WI38 (cell line): ENCODE data around the gene MOCS1.

Experiments used
- H3K4me3 ChIP-seq: 2 replicates; pipeline ENCODE4 v1.5.1; 2011; ENCODE audit warnings: low read depth, mild to moderate bottlenecking, control low read depth, low read length
- CTCF ChIP-seq: IDR thresholded peaks from 2 replicates; pipeline ENCODE4 v1.5.1; 2012; ENCODE audit warnings: low read depth, mild to moderate bottlenecking, control low read depth, low read length

MOCS1 gene

GRCh38 chr6:39923861-39924260 lies 10.4 kb downstream of the MOCS1 start:
- H3K4me3 ChIP-seq: no peak overlapping the region
- no peak for TF ChIP-seq CTCF

DNA sequence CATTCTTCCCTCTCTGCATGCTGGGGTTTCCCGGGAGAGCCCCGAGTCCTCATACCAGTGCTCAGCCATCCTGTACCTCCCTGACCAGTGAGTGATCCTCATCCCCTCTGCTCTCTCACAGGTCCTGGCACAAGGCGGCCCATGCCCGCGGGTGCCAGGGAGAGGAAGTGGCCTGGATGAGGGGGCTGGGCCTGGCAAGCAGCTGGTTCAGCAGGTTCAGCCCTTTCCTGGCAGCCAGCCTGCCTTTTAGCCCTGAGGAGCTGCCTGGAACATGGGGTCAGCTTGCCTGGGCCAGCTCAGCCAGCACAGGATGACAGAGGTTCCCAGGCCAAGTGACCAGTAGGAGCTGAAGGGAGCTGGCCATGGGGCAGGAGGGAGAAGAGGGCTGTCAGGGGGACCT lies 10.9 kb downstream of the MOCS1 start:
- TF ChIP-seq CTCF: no peak

DNA sequence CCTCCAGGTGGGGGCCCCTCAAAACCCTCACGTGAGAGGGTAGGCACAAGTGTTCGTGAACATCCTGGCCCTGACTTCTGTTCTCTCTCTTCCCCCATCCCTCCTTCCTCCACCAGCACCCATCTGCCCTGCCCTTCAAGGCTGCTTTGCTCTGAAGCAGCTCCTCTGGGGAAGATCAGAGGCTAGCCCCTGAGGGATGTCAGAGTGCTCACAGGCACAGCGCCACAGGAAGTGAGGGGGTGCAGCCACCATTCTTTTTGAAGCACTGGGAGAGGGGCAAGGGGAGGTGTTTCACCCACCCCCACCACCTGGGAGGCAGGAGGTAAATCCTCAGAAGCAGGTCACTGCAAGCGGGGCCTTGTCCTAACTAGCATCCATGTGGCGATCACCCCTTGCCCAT lies 11.4 kb downstream of the MOCS1 start:
- H3K4me3 ChIP-seq: no peak overlapping the region
- TF ChIP-seq CTCF: no peak

More for the DNA sequence above, 10.9 kb downstream of the MOCS1 start:
- H3K4me3 ChIP-seq: no peak overlapping the region

DNA sequence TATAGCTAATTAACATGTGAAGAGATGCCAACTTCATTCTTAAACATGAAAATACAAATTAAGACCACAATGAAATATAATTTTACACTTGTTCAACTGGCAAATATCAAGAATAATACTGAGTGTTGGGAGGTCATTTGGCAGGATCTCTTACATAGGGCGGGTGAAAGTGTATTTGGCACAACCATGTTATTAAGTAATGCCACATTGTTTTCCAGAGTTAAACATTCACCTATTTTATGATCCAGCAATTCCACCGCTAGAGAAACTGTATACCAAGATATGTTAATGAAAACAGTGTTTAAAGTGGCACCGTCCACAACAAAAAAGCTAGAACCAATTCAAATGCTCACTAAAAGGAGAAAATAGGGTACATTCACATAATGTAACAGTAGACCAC lies 14.1 kb downstream of the MOCS1 start:
- H3K4me3 ChIP-seq: no peak overlapping the region
- no peak for TF ChIP-seq CTCF

GRCh38 chr6:39918831-39919230 lies 15.4 kb downstream of the MOCS1 start:
- TF ChIP-seq CTCF: no peak
- no peak overlapping the region for H3K4me3 ChIP-seq

DNA sequence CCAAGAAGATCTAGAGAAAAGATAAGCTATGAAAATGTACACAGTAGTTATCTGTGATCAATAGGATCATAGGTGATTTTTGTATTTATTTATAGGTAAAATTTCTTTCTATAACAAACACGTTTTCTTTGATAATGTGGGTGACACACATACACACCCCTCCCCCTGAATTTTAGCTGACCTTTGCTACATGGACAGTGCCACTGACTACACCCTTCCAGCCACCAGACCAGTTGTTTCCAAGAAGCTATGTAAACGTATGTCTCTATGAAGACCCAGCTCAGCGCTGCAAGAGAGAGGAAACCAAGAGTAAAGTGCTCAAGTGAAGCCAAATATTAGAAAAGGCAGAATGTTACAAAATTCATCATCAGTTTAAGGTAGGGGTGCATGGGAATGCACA lies 16.3 kb downstream of the MOCS1 start:
- no peak overlapping the region for H3K4me3 ChIP-seq
- TF ChIP-seq CTCF: no peak

GRCh38 chr6:39917329-39917728 lies 16.9 kb downstream of the MOCS1 start:
- no peak for TF ChIP-seq CTCF
- H3K4me3 ChIP-seq: no peak overlapping the region
